Measurements from ENCODE around the gene PWP1. TPM values are rescaled to one million over a fixed set of nuclear protein-coding genes. Genes with fewer than 3 reads are reported as not detected.

PWP1 gene
- total RNA-seq, 4 donors from 2014 or later = 75.9 to 104 (median 92.0) TPM

- WGBS, 2 donors = 82 to 83% methylated on average over 3 of the region's 3 CpGs
These were observed 46.8 kb downstream of the PWP1 start for GRCh38 chr12:107732365-107732764.

GRCh38 chr12:107734139-107734538, 48.5 kb downstream of the PWP1 start:
- TF ChIP-seq CTCF (IDR thresholded peaks at IDR 0.05) = no peak
- TF ChIP-seq EP300 (IDR thresholded peaks at IDR 0.05) = no peak
- no peak for TF ChIP-seq POLR2A (IDR thresholded peaks at IDR 0.05)

More at GRCh38 chr12:107732365-107732764, 46.8 kb downstream of the PWP1 start:
- Histone ChIP-seq H3K27me3 (no peaks in the 10 kb centered on the region), H3K4me1 (no peaks in the 10 kb centered on the region), H3K36me3 (peaks cover 0 to 51% (median 3%) of the 10 kb centered on the region in 3 donors), H3K4me3 (no peak overlapping the region), H3K27ac (no peak overlapping the region), H3K9me3 (no peaks in the 10 kb centered on the region)
- DNase-seq (ENCODE audit: low spot score in 2 of 2) = no peak
- no peak for TF ChIP-seq EP300 (IDR thresholded peaks at IDR 0.05)

GRCh38 chr12:107735763-107736162, 50.2 kb downstream of the PWP1 start:
- TF ChIP-seq CTCF (IDR thresholded peaks at IDR 0.05) (no peak), POLR2A (IDR thresholded peaks at IDR 0.05) (no peak), EP300 (IDR thresholded peaks at IDR 0.05) (no peak)
- Histone ChIP-seq H3K4me3 (no peak overlapping the region), H3K4me1 (no peaks in the 10 kb centered on the region), H3K27me3 (no peaks in the 10 kb centered on the region), H3K9me3 (no peaks in the 10 kb centered on the region), H3K36me3 (peaks cover 2 to 85% (median 24%) of the 10 kb centered on the region in 3 donors), H3K27ac (no peak overlapping the region)
- WGBS, 2 donors = 85 to 90% methylated on average over 2 of the region's 2 CpGs
- DNase-seq (ENCODE audit: low spot score in 2 of 2) = no peak

More at GRCh38 chr12:107734139-107734538, 48.5 kb downstream of the PWP1 start:
- Histone ChIP-seq H3K4me1 (no peaks in the 10 kb centered on the region), H3K9me3 (no peaks in the 10 kb centered on the region), H3K27me3 (no peaks in the 10 kb centered on the region), H3K4me3 (no peak overlapping the region), H3K27ac (no peak overlapping the region), H3K36me3 (peaks cover 2 to 69% (median 20%) of the 10 kb centered on the region in 3 donors)
- no peak for DNase-seq (ENCODE audit: low spot score in 2 of 2)
- 84 to 86% methylated on average over 5 of the region's 5 CpGs for WGBS, 2 donors

GRCh38 chr12:107736914-107737313, 51.3 kb downstream of the PWP1 start:
- H3K4me3 ChIP-seq = no peak overlapping the region
- no peaks in the 10 kb centered on the region for H3K4me1 ChIP-seq
- TF ChIP-seq CTCF (IDR thresholded peaks at IDR 0.05) (no peak), EP300 (IDR thresholded peaks at IDR 0.05) (no peak), POLR2A (IDR thresholded peaks at IDR 0.05) (no peak)
- H3K36me3 ChIP-seq = peaks cover 2 to 97% (median 33%) of the 10 kb centered on the region in 3 donors
- DNase-seq (ENCODE audit: low spot score in 2 of 2) = no peak
- 89 to 91% methylated on average over 4 of the region's 4 CpGs for WGBS, 2 donors
- no peaks in the 10 kb centered on the region for H3K27me3 ChIP-seq
- H3K27ac ChIP-seq = peak overlapping the region in 1 of 4 donors; percentile 62
- no peaks in the 10 kb centered on the region for H3K9me3 ChIP-seq

- Histone ChIP-seq H3K27ac (no peak overlapping the region), H3K9me3 (no peaks in the 10 kb centered on the region), H3K36me3 (peaks cover 5 to 88% (median 10%) of the 10 kb centered on the region in 3 donors), H3K4me3 (no peak overlapping the region), H3K27me3 (no peaks in the 10 kb centered on the region), H3K4me1 (peaks cover 0 to 21% (median 0%) of the 10 kb centered on the region in 4 donors)
- 70 to 73% methylated on average over 6 of the region's 6 CpGs for WGBS, 2 donors
- DNase-seq (ENCODE audit: low spot score in 2 of 2) = no peak
- TF ChIP-seq CTCF (IDR thresholded peaks at IDR 0.05) (no peak), POLR2A (IDR thresholded peaks at IDR 0.05) (no peak), EP300 (IDR thresholded peaks at IDR 0.05) (no peak)
These were observed 62.9 kb downstream of the PWP1 start for GRCh38 chr12:107748472-107748871.

GRCh38 chr12:107749083-107749482, 63.5 kb downstream of the PWP1 start:
- Histone ChIP-seq H3K27me3 (no peaks in the 10 kb centered on the region), H3K27ac (peak overlapping the region in 1 of 4 donors; percentile 30), H3K4me3 (no peak overlapping the region), H3K36me3 (peaks cover 5 to 88% (median 10%) of the 10 kb centered on the region in 3 donors), H3K4me1 (peaks cover 0 to 21% (median 0%) of the 10 kb centered on the region in 4 donors), H3K9me3 (no peaks in the 10 kb centered on the region)
- DNase-seq (ENCODE audit: low spot score in 2 of 2) = no peak
- 70 to 89% methylated on average over 1 of the region's 1 CpG for WGBS, 2 donors
- TF ChIP-seq CTCF (IDR thresholded peaks at IDR 0.05) (no peak), EP300 (IDR thresholded peaks at IDR 0.05) (no peak), POLR2A (IDR thresholded peaks at IDR 0.05) (no peak)
